CD4-positive, CD25-positive, alpha-beta regulatory T cell (primary cell): ENCODE data around the gene PLA2R1. TPM values are rescaled to one million over a fixed set of nuclear protein-coding genes. Genes with fewer than 3 reads are reported as not detected.
A peak's percentile ranks its signal among the peaks of the same experiment; 100 is the strongest.

Experiments used
- ATAC-seq, 2 donors: fragments of 150-1000 bp; cut with Tn5 transposase; one replicate each; pipeline ENCODE4 v1.10.0; 2021; ENCODE audit warnings: low read depth in 2 of 2, moderate number of reproducible peaks in 2 of 2, moderate library complexity in 1 of 2
- DNase-seq, 3 donors: peaks; one replicate each; pipeline versions ENCODE4 v3.0.0 to v3.0.0-alpha.2; 2012 to 2022; ENCODE audit warnings: mixed read lengths in 1 of 3
- H3K27ac ChIP-seq: one replicate; pipeline ENCODE4 v1.7.0; 2013; ENCODE audit warnings: mild to moderate bottlenecking, low read length; ENCODE audit not compliant: insufficient read depth, poor library complexity, severe bottlenecking
- H3K27me3 ChIP-seq: one replicate; pipeline ENCODE4 v1.7.0; 2013; ENCODE audit warnings: low read length; ENCODE audit not compliant: control insufficient read depth, insufficient read depth
- H3K36me3 ChIP-seq: one replicate; pipeline ENCODE4 v1.7.0; 2013; ENCODE audit warnings: mild to moderate bottlenecking, low read length, moderate library complexity; ENCODE audit not compliant: control insufficient read depth, insufficient read depth
- H3K4me1 ChIP-seq: 2 replicates; pipeline ENCODE4 v1.7.0; 2013; ENCODE audit warnings: mild to moderate bottlenecking, low read length; ENCODE audit not compliant: insufficient read depth, control insufficient read depth, poor library complexity, severe bottlenecking
- H3K4me3 ChIP-seq: one replicate; pipeline ENCODE4 v1.7.0; 2013; ENCODE audit warnings: low read depth, mild to moderate bottlenecking, low read length, moderate library complexity
- H3K9me3 ChIP-seq, 2 experiments: 1 replicate in 1 of 2; 2 replicates in 1 of 2; pipeline ENCODE4 v1.7.0; 2013; ENCODE audit warnings: low read length in 2 of 2, mild to moderate bottlenecking in 1 of 2, moderate library complexity in 1 of 2; ENCODE audit not compliant: control insufficient read depth in 2 of 2
- H3K27ac Mint-ChIP-seq, 3 donors: one replicate each; pipeline ENCODE4 v1.8.0; 2020 to 2022; ENCODE audit warnings: mild to moderate bottlenecking in 3 of 3, mixed read lengths in 3 of 3, moderate library complexity in 2 of 3
- H3K27me3 Mint-ChIP-seq: one replicate; pipeline ENCODE4 v1.8.0; 2022; ENCODE audit warnings: mild to moderate bottlenecking, mixed read lengths
- H3K36me3 Mint-ChIP-seq: one replicate; pipeline ENCODE4 v1.8.0; 2020; ENCODE audit warnings: mixed read lengths
- H3K4me1 Mint-ChIP-seq, 4 donors: one replicate each; pipeline ENCODE4 v1.8.0; 2020 to 2022; ENCODE audit warnings: mixed read lengths in 4 of 4, mild to moderate bottlenecking in 1 of 4
- H3K4me3 Mint-ChIP-seq, 4 donors: one replicate each; pipeline ENCODE4 v1.8.0; 2020 to 2022; ENCODE audit warnings: mild to moderate bottlenecking in 4 of 4, mixed read lengths in 4 of 4, moderate library complexity in 3 of 4
- H3K9me3 Mint-ChIP-seq, 7 donors: one replicate each; pipeline ENCODE4 v1.8.0; 2020 to 2022; ENCODE audit warnings: mixed read lengths in 7 of 7, mild to moderate bottlenecking in 3 of 7, moderate library complexity in 2 of 7
- polyA plus RNA-seq, 4 donors: library from polyadenylated mRNA; unstranded; fragments of 300-500 nt; fragmentation: Illumina TruSeq; gene quantifications; one replicate each; pipeline ENCODE4 v1.2.3, GENCODE V29; 2021
- total RNA-seq: library from RNA; stranded (reverse); gene quantifications from one replicate; pipeline ENCODE4 v1.2.3, GENCODE V29; 2022

PLA2R1 gene
- total and polyA plus RNA-seq, 5 donors from 2014 or later: not detected

GRCh38 chr2:160097326-160097725 lies 34.9 kb upstream of the PLA2R1 start:
- H3K4me1 Mint-ChIP-seq: no peaks in the 10 kb centered on the region
- H3K9me3 Mint-ChIP-seq: peaks cover 0 to 15% (median 5%) of the 10 kb centered on the region in 7 donors
- no peak overlapping the region for H3K27ac Mint-ChIP-seq
- Histone ChIP-seq H3K4me1 (no peaks in the 10 kb centered on the region), H3K4me3 (no peak overlapping the region), H3K9me3 (peaks cover 0 to 2% of the 10 kb centered on the region in 2 experiments), H3K36me3 (no peaks in the 10 kb centered on the region), H3K27me3 (no peaks in the 10 kb centered on the region), H3K27ac (no peak overlapping the region)
- H3K4me3 Mint-ChIP-seq: no peak overlapping the region
- peaks cover 15% of the 10 kb centered on the region for H3K27me3 Mint-ChIP-seq
- H3K36me3 Mint-ChIP-seq: no peaks in the 10 kb centered on the region
- no peak for DNase-seq
- no peak for ATAC-seq

- Mint-ChIP-seq H3K27me3 (peaks cover 10% of the 10 kb centered on the region), H3K4me3 (no peak overlapping the region), H3K36me3 (no peaks in the 10 kb centered on the region), H3K27ac (no peak overlapping the region), H3K4me1 (no peaks in the 10 kb centered on the region), H3K9me3 (peaks cover 0 to 20% (median 7%) of the 10 kb centered on the region in 7 donors)
- Histone ChIP-seq H3K27ac (no peak overlapping the region), H3K4me1 (no peaks in the 10 kb centered on the region), H3K4me3 (no peak overlapping the region), H3K9me3 (peaks cover 1 to 2% of the 10 kb centered on the region in 2 experiments), H3K36me3 (no peaks in the 10 kb centered on the region), H3K27me3 (no peaks in the 10 kb centered on the region)
- DNase-seq: no peak
- ATAC-seq: no peak
Observed at GRCh38 chr2:160096409-160096808, 34.0 kb upstream of the PLA2R1 start.

GRCh38 chr2:160092445-160092844 lies 30.0 kb upstream of the PLA2R1 start:
- no peak overlapping the region for H3K4me3 ChIP-seq
- ATAC-seq (no peak), DNase-seq (no peak)
- H3K27me3 Mint-ChIP-seq: no peaks in the 10 kb centered on the region
- H3K9me3 ChIP-seq: peaks cover 16 to 26% of the 10 kb centered on the region in 2 experiments
- no peaks in the 10 kb centered on the region for H3K36me3 Mint-ChIP-seq
- no peaks in the 10 kb centered on the region for H3K4me1 ChIP-seq
- no peak overlapping the region for H3K27ac Mint-ChIP-seq
- H3K4me1 Mint-ChIP-seq: no peaks in the 10 kb centered on the region
- peaks cover under 1 to 38% (median 15%) of the 10 kb centered on the region in 7 donors for H3K9me3 Mint-ChIP-seq
- no peak overlapping the region for H3K4me3 Mint-ChIP-seq
- H3K36me3 ChIP-seq: no peaks in the 10 kb centered on the region
- no peaks in the 10 kb centered on the region for H3K27me3 ChIP-seq
- H3K27ac ChIP-seq: no peak overlapping the region

DNA sequence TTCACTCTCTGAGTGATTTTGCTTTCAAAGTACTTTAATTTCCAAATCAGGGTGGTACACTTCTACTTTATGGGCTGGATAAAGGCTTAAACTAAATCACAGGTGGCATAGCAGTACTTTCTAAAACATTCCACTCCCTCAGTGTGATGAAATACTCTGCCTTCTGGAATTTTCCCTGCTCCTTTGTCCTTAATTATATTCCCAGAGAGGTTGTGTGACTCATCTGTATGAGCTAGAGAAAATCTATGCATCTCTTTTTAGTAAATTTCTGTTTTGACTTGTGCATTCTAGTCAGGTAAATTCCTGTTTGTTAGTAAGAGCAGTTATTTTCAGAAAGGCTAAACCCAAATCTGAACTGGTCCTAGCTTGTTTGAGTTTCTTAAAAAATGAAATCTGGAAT lies 29.0 kb upstream of the PLA2R1 start:
- Mint-ChIP-seq H3K27ac (no peak overlapping the region), H3K4me3 (no peak overlapping the region), H3K36me3 (no peaks in the 10 kb centered on the region), H3K27me3 (no peaks in the 10 kb centered on the region), H3K4me1 (no peaks in the 10 kb centered on the region), H3K9me3 (peaks cover 3 to 45% (median 18%) of the 10 kb centered on the region in 7 donors)
- Histone ChIP-seq H3K27ac (no peak overlapping the region), H3K27me3 (no peaks in the 10 kb centered on the region), H3K36me3 (no peaks in the 10 kb centered on the region), H3K4me3 (no peak overlapping the region), H3K9me3 (peaks cover 21 to 36% of the 10 kb centered on the region in 2 experiments), H3K4me1 (no peaks in the 10 kb centered on the region)
- DNase-seq: no peak
- no peak for ATAC-seq

DNA sequence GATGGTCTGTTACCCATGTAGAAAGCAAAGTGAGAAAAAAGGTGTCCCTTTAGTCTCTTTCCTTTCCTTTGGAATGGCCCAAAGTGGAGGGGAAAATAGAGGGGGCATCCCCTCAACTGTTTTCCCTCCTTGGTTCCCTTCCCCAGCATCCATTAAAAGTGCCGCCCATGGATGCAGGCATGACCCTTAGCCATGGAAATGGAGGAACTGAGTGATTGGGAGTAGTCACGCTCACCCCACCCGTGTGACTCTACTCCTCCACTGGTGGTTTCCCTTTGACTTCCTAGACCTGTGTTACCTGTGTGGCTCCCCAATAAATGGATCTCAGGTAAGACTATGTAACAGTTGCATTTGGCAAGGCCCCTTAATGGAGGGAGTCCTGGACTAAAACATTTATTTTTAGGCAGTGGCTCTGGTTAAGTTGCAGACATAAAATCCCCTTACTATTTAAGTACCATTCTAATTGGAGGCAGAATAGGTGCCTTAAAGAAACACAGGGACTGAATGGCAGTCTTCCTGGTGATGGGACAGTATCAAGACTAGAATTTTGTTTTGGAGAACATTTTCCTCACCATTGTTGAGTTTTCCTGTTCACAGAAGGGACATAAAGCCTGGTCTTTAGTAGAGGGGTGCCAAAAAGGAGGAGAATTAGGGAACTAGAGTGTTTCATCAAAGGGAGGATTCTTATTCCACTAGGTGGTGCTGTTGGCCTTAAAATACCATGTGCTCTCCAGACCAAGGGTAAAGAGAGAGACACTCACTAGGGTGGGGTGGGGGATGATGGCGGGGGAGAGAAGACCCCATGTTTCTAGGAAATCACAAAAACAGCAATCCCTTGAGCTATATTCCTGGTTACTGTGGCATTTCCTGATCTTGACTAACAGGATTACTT lies 25.7 kb upstream of the PLA2R1 start:
- no peaks in the 10 kb centered on the region for H3K4me1 ChIP-seq
- peaks cover 3 to 58% (median 22%) of the 10 kb centered on the region in 7 donors for H3K9me3 Mint-ChIP-seq
- H3K4me3 ChIP-seq: no peak overlapping the region
- no peak overlapping the region for H3K4me3 Mint-ChIP-seq
- DNase-seq (peak in 1 of 3 donors; percentile 32), ATAC-seq (no peak)
- peaks cover 23 to 56% of the 10 kb centered on the region in 2 experiments for H3K9me3 ChIP-seq
- no peaks in the 10 kb centered on the region for H3K4me1 Mint-ChIP-seq
- H3K27me3 ChIP-seq: no peaks in the 10 kb centered on the region
- no peaks in the 10 kb centered on the region for H3K27me3 Mint-ChIP-seq
- no peaks in the 10 kb centered on the region for H3K36me3 ChIP-seq
- no peak overlapping the region for H3K27ac ChIP-seq
- H3K36me3 Mint-ChIP-seq: no peaks in the 10 kb centered on the region
- H3K27ac Mint-ChIP-seq: no peak overlapping the region

GRCh38 chr2:160085662-160086061 lies 23.2 kb upstream of the PLA2R1 start:
- no peaks in the 10 kb centered on the region for H3K4me1 ChIP-seq
- peaks cover 23 to 51% of the 10 kb centered on the region in 2 experiments for H3K9me3 ChIP-seq
- no peak for ATAC-seq
- H3K27me3 ChIP-seq: no peaks in the 10 kb centered on the region
- Mint-ChIP-seq H3K4me1 (no peaks in the 10 kb centered on the region), H3K27me3 (no peaks in the 10 kb centered on the region), H3K27ac (no peak overlapping the region), H3K9me3 (peaks cover 3 to 56% (median 17%) of the 10 kb centered on the region in 7 donors), H3K4me3 (no peak overlapping the region), H3K36me3 (no peaks in the 10 kb centered on the region)
- no peak overlapping the region for H3K4me3 ChIP-seq
- DNase-seq: no peak
- H3K27ac ChIP-seq: no peak overlapping the region
- H3K36me3 ChIP-seq: no peaks in the 10 kb centered on the region

DNA sequence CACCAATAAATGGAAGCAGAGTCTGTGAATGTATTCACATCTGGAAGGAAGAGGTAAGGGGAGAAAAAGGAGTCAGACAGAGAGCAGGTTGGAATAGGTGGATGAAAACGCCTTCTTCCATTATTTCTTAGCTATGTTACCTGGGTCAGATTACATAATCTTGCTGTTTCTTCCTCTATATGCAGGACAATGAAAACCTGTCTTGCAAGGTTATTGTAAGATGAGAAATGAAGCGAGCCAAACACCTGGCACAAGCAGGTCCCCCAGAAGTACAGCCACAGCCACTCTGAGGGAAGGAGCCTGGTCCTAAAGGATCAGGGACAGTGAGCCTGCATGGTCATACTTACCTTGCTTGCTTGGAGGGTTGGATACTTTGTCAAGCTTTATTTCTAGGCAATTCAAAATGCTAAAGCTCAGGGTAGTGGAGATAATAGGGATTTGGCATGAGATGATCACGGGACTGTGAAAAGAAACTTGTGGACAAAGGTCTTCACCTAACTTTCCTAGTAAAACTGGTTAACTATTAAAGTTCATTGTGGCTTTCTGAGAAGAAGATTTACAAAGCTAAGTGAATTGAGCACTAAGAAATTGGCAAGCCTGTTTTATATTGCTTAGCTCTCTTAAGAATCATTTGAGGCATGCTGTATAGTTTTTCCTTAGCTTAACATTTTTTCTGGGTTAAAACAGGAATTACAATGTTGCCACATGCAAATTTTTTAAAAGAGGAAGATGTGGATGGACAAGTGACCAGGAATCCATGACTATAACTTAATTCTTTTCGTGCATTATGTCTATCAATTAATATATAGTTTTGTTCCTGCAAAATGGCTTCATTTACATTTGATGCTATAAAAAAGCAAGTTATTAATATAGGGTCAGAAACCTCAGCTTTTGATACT lies 15.7 kb upstream of the PLA2R1 start:
- H3K27me3 ChIP-seq: peaks cover 3% of the 10 kb centered on the region
- Mint-ChIP-seq H3K9me3 (peaks cover 0 to 8% (median 0%) of the 10 kb centered on the region in 7 donors), H3K36me3 (no peaks in the 10 kb centered on the region)

More for the DNA sequence above, 15.7 kb upstream of the PLA2R1 start:
- Histone ChIP-seq H3K36me3 (no peaks in the 10 kb centered on the region), H3K27ac (no peak overlapping the region), H3K4me3 (no peak overlapping the region), H3K4me1 (no peaks in the 10 kb centered on the region), H3K9me3 (no peaks in the 10 kb centered on the region)
- Mint-ChIP-seq H3K27ac (no peak overlapping the region), H3K27me3 (peaks cover 5% of the 10 kb centered on the region), H3K4me3 (no peak overlapping the region), H3K4me1 (no peaks in the 10 kb centered on the region)
- ATAC-seq: no peak
- DNase-seq: no peak
